Gastrocnemius medialis (tissue), 4 donors: ENCODE results near the gene PAPPA. TPM values are rescaled to one million over a fixed set of nuclear protein-coding genes. Genes with fewer than 3 reads are reported as not detected.

Experiments used
- ATAC-seq, 2 donors: fragments of 150-250 bp; one replicate each; pipeline ENCODE4 v1.9.1; 2016
- DNase-seq, 2 donors: peaks; one replicate each; pipeline ENCODE4 v3.0.0-alpha.2; 2019
- H3K27ac ChIP-seq, 4 donors: fragments of 200-600 bp; sonication (generic); 1 replicate in 1 of 4; 2 replicates in 3 of 4; pipeline ENCODE4 v1.5.1; 2016 to 2018; ENCODE audit warnings: mild to moderate bottlenecking in 2 of 4, moderate library complexity in 1 of 4
- H3K27me3 ChIP-seq, 3 donors: fragments of 200-600 bp; sonication (generic) in 2 of 3; 1 replicate in 1 of 3; 2 replicates in 2 of 3; pipeline versions ENCODE4 v1.5.1 to v1.6.0; 2016 to 2019; ENCODE audit warnings: mild to moderate bottlenecking in 1 of 3, moderate library complexity in 1 of 3
- H3K36me3 ChIP-seq, 2 donors: fragments of 200-600 bp; sonication (generic) in 1 of 2; one replicate each; pipeline ENCODE4 v1.5.1; 2017 to 2018
- H3K4me1 ChIP-seq, 2 donors: fragments of 200-600 bp; sonication (generic) in 1 of 2; one replicate each; pipeline ENCODE4 v1.5.1; 2016 to 2017; ENCODE audit warnings: mild to moderate bottlenecking in 2 of 2
- H3K4me3 ChIP-seq, 4 donors: fragments of 200-600 bp; sonication (generic) in 3 of 4; 1 replicate in 1 of 4; 2 replicates in 3 of 4; pipeline ENCODE4 v1.5.1; 2016 to 2019; ENCODE audit warnings: mild to moderate bottlenecking in 2 of 4
- H3K9me3 ChIP-seq, 3 donors: fragments of 200-600 bp; sonication (generic) in 2 of 3; 1 replicate in 1 of 3; 2 replicates in 2 of 3; pipeline ENCODE4 v1.5.1; 2016 to 2019
- CTCF ChIP-seq, 5 experiments: fragments of 450-650 bp in 3 of 5; fragments of 200-600 bp in 2 of 5; sonication (generic) in 2 of 5; IDR thresholded peaks in 4 of 5; conservative IDR thresholded peaks in 1 of 5; 1 replicate in 4 of 5; 2 replicates in 1 of 5; pipeline ENCODE4 v1.5.1; 2016 to 2019; ENCODE audit warnings: antibody characterized with exemption in 5 of 5, mild to moderate bottlenecking in 3 of 5, moderate library complexity in 3 of 5
- POLR2A ChIP-seq, 2 donors: fragments of 450-650 bp; IDR thresholded peaks; one replicate each; pipeline ENCODE4 v1.6.1; 2017; ENCODE audit warnings: antibody characterized with exemption in 2 of 2, mild to moderate bottlenecking in 2 of 2, moderate library complexity in 2 of 2
- in situ Hi-C, 4 donors: fragments of 200-750 bp; cut with MboI; loops; one replicate each; pipeline versions ENCODE4 v1.15.0 to v1.8.0; 2017; ENCODE audit warnings: low sequenced_read_pairs in 4 of 4
- intact Hi-C: fragments of 100-400 bp; cut with DNase I; formaldehyde crosslinking; loops from one replicate; pipeline ENCODE4 v1.15.1; 2023; ENCODE audit warnings: low total_unique reads
- total RNA-seq, 4 donors: library from RNA; depleted of rRNA; stranded (reverse); fragments of >200 nt; gene quantifications; one replicate each; pipeline versions ENCODE4 v1.1.0 to v1.2.3, GENCODE V29; 2016

The PAPPA gene
- total RNA-seq, 4 donors from 2014 or later: 0.56 to 2.1 (median 1.4) TPM

GRCh38 chr9:116271991-116272390, 118.4 kb downstream of the PAPPA start:
- Histone ChIP-seq H3K9me3 (no peaks in the 10 kb centered on the region), H3K36me3 (no peaks in the 10 kb centered on the region), H3K27ac (no peak overlapping the region), H3K4me3 (no peak overlapping the region), H3K27me3 (no peaks in the 10 kb centered on the region), H3K4me1 (no peaks in the 10 kb centered on the region)
- ATAC-seq (no peak), DNase-seq (no peak)
- TF ChIP-seq POLR2A (IDR thresholded peaks at IDR 0.05) (no peak), CTCF (IDR thresholded peaks at IDR 0.05 in 4 of 5, conservative IDR thresholded peaks at IDR 0.05 in 1 of 5) (no peak)
- intact Hi-C loops: no loop called here
- in situ Hi-C loops: no loop called here

- no peak for DNase-seq
- TF ChIP-seq POLR2A (IDR thresholded peaks at IDR 0.05): no peak
- no peak for TF ChIP-seq CTCF (IDR thresholded peaks at IDR 0.05 in 4 of 5, conservative IDR thresholded peaks at IDR 0.05 in 1 of 5)
Measured at GRCh38 chr9:116274293-116274692, 120.7 kb downstream of the PAPPA start.

GRCh38 chr9:116275418-116276195, 122.0 kb downstream of the PAPPA start:
- intact Hi-C loops: no loop called here
- no peaks in the 10 kb centered on the region for H3K9me3 ChIP-seq
- no peaks in the 10 kb centered on the region for H3K27me3 ChIP-seq
- H3K4me3 ChIP-seq: no peak overlapping the region
- in situ Hi-C loops: no loop called here
- H3K27ac ChIP-seq: no peak overlapping the region
- H3K36me3 ChIP-seq: no peaks in the 10 kb centered on the region
- DNase-seq: no peak
- TF ChIP-seq CTCF (IDR thresholded peaks at IDR 0.05 in 4 of 5, conservative IDR thresholded peaks at IDR 0.05 in 1 of 5) (no peak), POLR2A (IDR thresholded peaks at IDR 0.05) (no peak)
- no peak for ATAC-seq
- no peaks in the 10 kb centered on the region for H3K4me1 ChIP-seq

More at GRCh38 chr9:116274293-116274692, 120.7 kb downstream of the PAPPA start:
- H3K27me3 ChIP-seq: no peaks in the 10 kb centered on the region
- H3K9me3 ChIP-seq: no peaks in the 10 kb centered on the region
- ATAC-seq: no peak
- no peak overlapping the region for H3K4me3 ChIP-seq
- in situ Hi-C loops (no loop called here), intact Hi-C loops (no loop called here)
- no peaks in the 10 kb centered on the region for H3K36me3 ChIP-seq
- no peak overlapping the region for H3K27ac ChIP-seq
- H3K4me1 ChIP-seq: no peaks in the 10 kb centered on the region

GRCh38 chr9:116276196-116276493, 122.6 kb downstream of the PAPPA start:
- no peaks in the 10 kb centered on the region for H3K4me1 ChIP-seq
- ATAC-seq (no peak), DNase-seq (no peak)
- intact Hi-C loops: no loop called here
- no peaks in the 10 kb centered on the region for H3K27me3 ChIP-seq
- in situ Hi-C loops: no loop called here
- no peak overlapping the region for H3K4me3 ChIP-seq
- TF ChIP-seq POLR2A (IDR thresholded peaks at IDR 0.05) (no peak), CTCF (IDR thresholded peaks at IDR 0.05 in 4 of 5, conservative IDR thresholded peaks at IDR 0.05 in 1 of 5) (no peak)
- H3K9me3 ChIP-seq: no peaks in the 10 kb centered on the region
- no peak overlapping the region for H3K27ac ChIP-seq
- no peaks in the 10 kb centered on the region for H3K36me3 ChIP-seq

- intact Hi-C loops (no loop called here), in situ Hi-C loops (no loop called here)
- Histone ChIP-seq H3K4me1 (no peaks in the 10 kb centered on the region), H3K27ac (no peak overlapping the region), H3K4me3 (no peak overlapping the region), H3K27me3 (no peaks in the 10 kb centered on the region), H3K36me3 (no peaks in the 10 kb centered on the region), H3K9me3 (no peaks in the 10 kb centered on the region)
- TF ChIP-seq POLR2A (IDR thresholded peaks at IDR 0.05) (no peak), CTCF (IDR thresholded peaks at IDR 0.05 in 4 of 5, conservative IDR thresholded peaks at IDR 0.05 in 1 of 5) (no peak)
- no peak for ATAC-seq
- DNase-seq: no peak
Measured at GRCh38 chr9:116276651-116277121, 123.1 kb downstream of the PAPPA start.
